Measurements from ENCODE around the gene NT5DC1. TPM values are rescaled to one million over a fixed set of nuclear protein-coding genes. Genes with fewer than 3 reads are reported as not detected.

NT5DC1 gene
- total RNA-seq, 1 experiment from 2014 or later = 63.7 TPM

GRCh38 chr6:116247285-116247684 is 146.6 kb downstream of the NT5DC1 start:
- ATAC-seq (no peak), DNase-seq (ENCODE audit: low read depth, low spot score) (no peak)
- Histone ChIP-seq H4K20me1 (ENCODE audit: insufficient read depth) (no peaks in the 10 kb centered on the region), H3K9ac (ENCODE audit: low read length) (no peak overlapping the region), H2AFZ (ENCODE audit: low read depth, low read length, poor library complexity, severe bottlenecking) (no peak overlapping the region), H3K36me3 (ENCODE audit: control insufficient read depth in 1 of 2, insufficient read depth in 2 of 2, low read length in 2 of 2) (no peaks in the 10 kb centered on the region; a peak in 1 of 4 replicates), H3K4me3 (replicated peaks in 1 of 2; ENCODE audit: low read depth in 1 of 2, low read length in 2 of 2) (no peak overlapping the region), H3K27me3 (ENCODE audit: insufficient read depth, low read length) (no peaks in the 10 kb centered on the region), H3K79me2 (ENCODE audit: insufficient read depth, low read length) (peaks cover 4% of the 10 kb centered on the region; the same call in 1 of the 2 replicates), H3K4me1 (ENCODE audit: control insufficient read depth in 1 of 2, insufficient read depth in 2 of 2, low read length in 2 of 2) (no peaks in the 10 kb centered on the region), H3K4me2 (ENCODE audit: low read length) (no peak overlapping the region), H3K27ac (ENCODE audit: low read depth, low read length) (no peak overlapping the region), H3K9me2 (ENCODE audit: insufficient read depth) (no peaks in the 10 kb centered on the region), H3K9me3 (ENCODE audit: control insufficient read depth in 1 of 2, insufficient read depth in 1 of 2, low read depth in 1 of 2, low read length in 2 of 2) (no peaks in the 10 kb centered on the region)
- intact Hi-C loops (cut with micrococcal nuclease) = no loop called here
- ChIA-PET RAD21 (ENCODE audit: low non-redundant PET in 1 of 2, low total read pairs in 2 of 2, uncharacterized antibody in 2 of 2, unreplicated experiment in 2 of 2) (no interaction called here), POLR2A (no interaction called here), CTCF (no interaction called here)
- TF ChIP-seq SRF (IDR thresholded peaks at IDR 0.05; ENCODE audit: low read depth) = no peak
- no peak for TF ChIP-seq EZH2phosphoT487 (IDR thresholded peaks at IDR 0.05; ENCODE audit: borderline replicate concordance)
- TF ChIP-seq ZNF274 (IDR thresholded peaks at IDR 0.05; ENCODE audit: low read depth, low read length) = no peak
- TF ChIP-seq EZH2 (IDR thresholded peaks at IDR 0.05) = no peak
- TF ChIP-seq ZFX (IDR thresholded peaks at IDR 0.05) = no peak
- no peak for TF ChIP-seq YY1 (IDR thresholded peaks at IDR 0.05; ENCODE audit: extremely low read depth, insufficient replicate concordance, low read depth, low read length)
- no peak for TF ChIP-seq POLR2A (IDR thresholded peaks at IDR 0.05; ENCODE audit: borderline replicate concordance, extremely low read depth, insufficient read depth, insufficient read length)
- TF ChIP-seq CTCF (IDR thresholded peaks at IDR 0.05 in 2 of 3, conservative IDR thresholded peaks at IDR 0.05 in 1 of 3; ENCODE audit: borderline replicate concordance in 1 of 3, insufficient read depth in 1 of 3, low read depth in 2 of 3, low read length in 2 of 3) = no peak
- TF ChIP-seq, protein P1, sequence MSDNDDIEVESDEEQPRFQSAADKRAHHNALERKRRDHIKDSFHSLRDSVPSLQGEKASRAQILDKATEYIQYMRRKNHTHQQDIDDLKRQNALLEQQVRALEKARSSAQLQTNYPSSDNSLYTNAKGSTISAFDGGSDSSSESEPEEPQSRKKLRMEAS (IDR thresholded peaks at IDR 0.05) = no peak
- no peak for TF ChIP-seq ELF1 (IDR thresholded peaks at IDR 0.05; ENCODE audit: borderline replicate concordance, low read depth)
- TF ChIP-seq CBX3 (IDR thresholded peaks at IDR 0.05; ENCODE audit: low read depth) = no peak
- TF ChIP-seq FOSL1 (IDR thresholded peaks at IDR 0.05; ENCODE audit: low read depth) = no peak
- TF ChIP-seq EGR1 (IDR thresholded peaks at IDR 0.05; ENCODE audit: low read depth) = no peak
- TF ChIP-seq POLR2AphosphoS5 (IDR thresholded peaks at IDR 0.05; ENCODE audit: low read depth, low read length) = no peak
- no peak for TF ChIP-seq JUND (IDR thresholded peaks at IDR 0.05)
- no peak for TF ChIP-seq SIN3A (IDR thresholded peaks at IDR 0.05; ENCODE audit: low read depth)
- TF ChIP-seq TCF7L2 (IDR thresholded peaks at IDR 0.05; ENCODE audit: borderline replicate concordance, extremely low read depth, insufficient read depth, insufficient read length) = no peak
- no TSS peak for BruUV-seq (replicated peaks)
